Endodermal cell (in vitro differentiated cells): Measurements from ENCODE around the gene ACAA2. TPM values are rescaled to one million over a fixed set of nuclear protein-coding genes. Genes with fewer than 3 reads are reported as not detected.
A peak's percentile ranks its signal among the peaks of the same experiment; 100 is the strongest.

Experiments used
- DNase-seq: peaks from one replicate; pipeline ENCODE4 v3.0.0-alpha.2; 2017
- H3K27ac ChIP-seq: 2 replicates; pipeline ENCODE4 v1.5.1; 2013; ENCODE audit warnings: mild to moderate bottlenecking, low read depth, low read length, moderate library complexity
- H3K27me3 ChIP-seq: 2 replicates; pipeline ENCODE4 v1.6.1; 2013; ENCODE audit warnings: mild to moderate bottlenecking, low read length, moderate library complexity; ENCODE audit not compliant: insufficient read depth, control insufficient read depth, poor library complexity, severe bottlenecking
- H3K36me3 ChIP-seq: 2 replicates; pipeline ENCODE4 v1.7.0; 2013; ENCODE audit warnings: mild to moderate bottlenecking, low read length, moderate library complexity; ENCODE audit not compliant: control insufficient read depth, insufficient read depth
- H3K4me1 ChIP-seq: one replicate; pipeline ENCODE4 v1.7.0; 2013; ENCODE audit warnings: low read length; ENCODE audit not compliant: control insufficient read depth, insufficient read depth
- H3K4me3 ChIP-seq: 2 replicates; pipeline ENCODE4 v1.5.1; 2013; ENCODE audit warnings: mild to moderate bottlenecking, low read length, moderate library complexity
- H3K9ac ChIP-seq: 2 replicates; pipeline ENCODE4 v1.6.1; 2013; ENCODE audit warnings: mild to moderate bottlenecking, low read length, moderate library complexity; ENCODE audit not compliant: poor library complexity, severe bottlenecking; ENCODE audit errors: extremely low read depth
- H3K9me3 ChIP-seq: 2 replicates; pipeline ENCODE4 v1.6.1; 2013; ENCODE audit warnings: mild to moderate bottlenecking, low read length, moderate library complexity; ENCODE audit not compliant: control insufficient read depth
- H3K27ac Mint-ChIP-seq: 2 replicates; pipeline ENCODE4 v1.8.0; 2020; ENCODE audit warnings: mixed read lengths
- H3K27me3 Mint-ChIP-seq: 2 replicates; pipeline ENCODE4 v1.8.0; 2021; ENCODE audit warnings: mild to moderate bottlenecking, mixed read lengths; ENCODE audit not compliant: insufficient read depth
- H3K36me3 Mint-ChIP-seq: 2 replicates; pipeline ENCODE4 v1.8.0; 2020; ENCODE audit warnings: low read depth, mixed read lengths
- H3K4me1 Mint-ChIP-seq: 2 replicates; pipeline ENCODE4 v1.8.0; 2020; ENCODE audit warnings: mixed read lengths
- H3K4me3 Mint-ChIP-seq: 2 replicates; pipeline ENCODE4 v1.8.0; 2020; ENCODE audit warnings: mild to moderate bottlenecking, moderate library complexity, mixed read lengths
- H3K9me3 Mint-ChIP-seq: 2 replicates; pipeline ENCODE4 v1.8.0; 2020; ENCODE audit warnings: mild to moderate bottlenecking, mixed read lengths
- WGBS, 2 experiments: methylation state at CpG; one replicate each; pipeline versions ENCODE4 v1.1.5 to v1.1.7; 2013; ENCODE audit warnings: missing lambda C conversion rate in 2 of 2, mixed read lengths in 1 of 2; ENCODE audit not compliant: insufficient coverage in 1 of 2, insufficient read length in 1 of 2; 5-methylcytosine and 5-hydroxymethylcytosine counted together
- total RNA-seq, 2 donors: library from RNA; stranded (reverse); fragmentation: NEBNext Ultra II Directional in 1 of 2; extraction: Animal tissue kit (Norgen Biotek cat#: 25700) in 1 of 2; gene quantifications; 2 replicates in 1 of 2; 3 replicates in 1 of 2; pipeline ENCODE4 v1.2.1, GENCODE V29; 2021
- TF ChIP-seq, protein P1 (sequence below): fragments of 200-600 bp; sonication (generic); conservative IDR thresholded peaks from 2 replicates; pipeline ENCODE4 v1.5.0; 2021; ENCODE audit warnings: antibody characterized with exemption, mild to moderate bottlenecking

Gene ACAA2
- total RNA-seq, 2 donors from 2014 or later: 128 to 131 TPM

GRCh38 chr18:49849331-49850217 is 36.2 kb upstream of the ACAA2 start:
- Mint-ChIP-seq H3K27me3 (no peaks in the 10 kb centered on the region), H3K4me1 (peaks cover 16% of the 10 kb centered on the region), H3K4me3 (no peak overlapping the region), H3K27ac (peak overlapping the region; percentile 77), H3K9me3 (no peaks in the 10 kb centered on the region), H3K36me3 (peaks cover 12% of the 10 kb centered on the region)
- DNase-seq: peak; percentile 94
- WGBS, 2 experiments: 50 to 72% methylated on average over 6 to 14 of the region's 14 CpGs
- Histone ChIP-seq H3K4me3 (no peak overlapping the region), H3K9me3 (no peaks in the 10 kb centered on the region), H3K27ac (no peak overlapping the region), H3K9ac (no peak overlapping the region), H3K4me1 (no peaks in the 10 kb centered on the region), H3K27me3 (no peaks in the 10 kb centered on the region), H3K36me3 (no peaks in the 10 kb centered on the region)
- TF ChIP-seq, protein P1, sequence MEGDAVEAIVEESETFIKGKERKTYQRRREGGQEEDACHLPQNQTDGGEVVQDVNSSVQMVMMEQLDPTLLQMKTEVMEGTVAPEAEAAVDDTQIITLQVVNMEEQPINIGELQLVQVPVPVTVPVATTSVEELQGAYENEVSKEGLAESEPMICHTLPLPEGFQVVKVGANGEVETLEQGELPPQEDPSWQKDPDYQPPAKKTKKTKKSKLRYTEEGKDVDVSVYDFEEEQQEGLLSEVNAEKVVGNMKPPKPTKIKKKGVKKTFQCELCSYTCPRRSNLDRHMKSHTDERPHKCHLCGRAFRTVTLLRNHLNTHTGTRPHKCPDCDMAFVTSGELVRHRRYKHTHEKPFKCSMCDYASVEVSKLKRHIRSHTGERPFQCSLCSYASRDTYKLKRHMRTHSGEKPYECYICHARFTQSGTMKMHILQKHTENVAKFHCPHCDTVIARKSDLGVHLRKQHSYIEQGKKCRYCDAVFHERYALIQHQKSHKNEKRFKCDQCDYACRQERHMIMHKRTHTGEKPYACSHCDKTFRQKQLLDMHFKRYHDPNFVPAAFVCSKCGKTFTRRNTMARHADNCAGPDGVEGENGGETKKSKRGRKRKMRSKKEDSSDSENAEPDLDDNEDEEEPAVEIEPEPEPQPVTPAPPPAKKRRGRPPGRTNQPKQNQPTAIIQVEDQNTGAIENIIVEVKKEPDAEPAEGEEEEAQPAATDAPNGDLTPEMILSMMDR: no peak

- no peak overlapping the region for H3K4me3 ChIP-seq
- H3K9me3 Mint-ChIP-seq: no peaks in the 10 kb centered on the region
- no peaks in the 10 kb centered on the region for H3K27me3 Mint-ChIP-seq
- WGBS, 2 experiments: 80 to 92% methylated on average over 1 to 4 of the region's 4 CpGs
- H3K36me3 ChIP-seq: no peaks in the 10 kb centered on the region
- H3K27ac ChIP-seq: no peak overlapping the region
- TF ChIP-seq, protein P1: no peak
- H3K4me3 Mint-ChIP-seq: no peak overlapping the region
- H3K4me1 Mint-ChIP-seq: peaks cover 17% of the 10 kb centered on the region
- H3K4me1 ChIP-seq: no peaks in the 10 kb centered on the region
- no peak overlapping the region for H3K27ac Mint-ChIP-seq
- H3K9ac ChIP-seq: no peak overlapping the region
- H3K27me3 ChIP-seq: no peaks in the 10 kb centered on the region
- H3K9me3 ChIP-seq: no peaks in the 10 kb centered on the region
- DNase-seq: no peak
- H3K36me3 Mint-ChIP-seq: peaks cover 12% of the 10 kb centered on the region
These were observed 34.8 kb upstream of the ACAA2 start for GRCh38 chr18:49848115-49848514.

- Mint-ChIP-seq H3K27me3 (no peaks in the 10 kb centered on the region), H3K4me3 (no peak overlapping the region), H3K36me3 (peaks cover 12% of the 10 kb centered on the region), H3K9me3 (no peaks in the 10 kb centered on the region), H3K27ac (no peak overlapping the region), H3K4me1 (peaks cover 17% of the 10 kb centered on the region)
- no peak for DNase-seq
- H3K27ac ChIP-seq: no peak overlapping the region
- H3K9me3 ChIP-seq: no peaks in the 10 kb centered on the region
- peaks cover under 1% of the 10 kb centered on the region for H3K36me3 ChIP-seq
- WGBS, 2 experiments: 90 to 92% methylated on average over 6 to 8 of the region's 8 CpGs
- no peak overlapping the region for H3K9ac ChIP-seq
- no peaks in the 10 kb centered on the region for H3K27me3 ChIP-seq
- TF ChIP-seq, protein P1: no peak
- H3K4me3 ChIP-seq: no peak overlapping the region
- no peaks in the 10 kb centered on the region for H3K4me1 ChIP-seq
These were observed 34.2 kb upstream of the ACAA2 start for GRCh38 chr18:49847524-49847923.
